Thymus (tissue), 11 donors: Measurements from ENCODE around the gene HNRNPR. TPM values are rescaled to one million over a fixed set of nuclear protein-coding genes. Genes with fewer than 3 reads are reported as not detected.
"Not testable (repeated sequence)": the region's sequence is repeated elsewhere in the genome, so short reads cannot be mapped to it uniquely, and the experiment has no call there.

Source experiments
- DNase-seq, 9 donors: peaks; one replicate each; pipeline ENCODE4 v3.0.0-alpha.2; 2013; ENCODE audit warnings: low spot score in 9 of 9, low read depth in 6 of 9, missing footprints in 1 of 9
- H3K27ac ChIP-seq, 2 donors: one replicate each; pipeline ENCODE4 v1.5.1; 2013; ENCODE audit warnings: control low read depth in 1 of 2, low read depth in 1 of 2, low read length in 1 of 2, mild to moderate bottlenecking in 1 of 2, moderate library complexity in 1 of 2
- H3K27me3 ChIP-seq, 2 donors: one replicate each; pipeline ENCODE4 v1.5.1; 2013; ENCODE audit warnings: low read length in 1 of 2; ENCODE audit not compliant: control insufficient read depth in 2 of 2, insufficient read depth in 1 of 2
- H3K36me3 ChIP-seq, 2 donors: one replicate each; pipeline ENCODE4 v1.5.1; 2013; ENCODE audit warnings: low read length in 1 of 2, mild to moderate bottlenecking in 1 of 2, moderate library complexity in 1 of 2; ENCODE audit not compliant: control insufficient read depth in 2 of 2, insufficient read depth in 2 of 2
- H3K4me1 ChIP-seq, 2 donors: one replicate each; pipeline ENCODE4 v1.5.1; 2013; ENCODE audit warnings: low read length in 2 of 2; ENCODE audit not compliant: control insufficient read depth in 2 of 2, insufficient read depth in 2 of 2
- H3K4me3 ChIP-seq, 2 donors: one replicate each; pipeline ENCODE4 v1.5.1; 2013; ENCODE audit warnings: low read length in 2 of 2, control low read depth in 1 of 2, mild to moderate bottlenecking in 1 of 2
- H3K9me3 ChIP-seq, 2 donors: one replicate each; pipeline ENCODE4 v1.5.1; 2013; ENCODE audit warnings: low read length in 1 of 2, mild to moderate bottlenecking in 1 of 2; ENCODE audit not compliant: control insufficient read depth in 2 of 2, insufficient read depth in 1 of 2
- WGBS: extraction: QIAGEN DNeasy Blood & Tissue Kit; methylation state at CpG from one replicate; pipeline ENCODE4 v1.1.7; 2013; 5-methylcytosine and 5-hydroxymethylcytosine counted together
- polyA plus RNA-seq: library from polyadenylated mRNA; stranded (reverse); fragments of 200-250 nt; gene quantifications from one replicate; pipeline ENCODE4 v1.2.3, GENCODE V29; 2013
- total RNA-seq: library from RNA; stranded (reverse); fragments of 120-200 nt; gene quantifications from one replicate; pipeline ENCODE4 v1.2.4, GENCODE V29; 2013
- donor health status: healthy.

The HNRNPR gene
- total and polyA plus RNA-seq, 2 donors, result 119 to 168 TPM

GRCh38 chr1:23383577-23384311, 39.7 kb upstream of the HNRNPR start:
- peak overlapping the region in 1 of 2 donors; percentile 31 for H3K27ac ChIP-seq
- H3K9me3 ChIP-seq, result no peaks in the 10 kb centered on the region
- no peaks in the 10 kb centered on the region for H3K27me3 ChIP-seq
- DNase-seq, result no peak
- peaks cover 0 to 7% of the 10 kb centered on the region in 2 donors for H3K4me1 ChIP-seq
- WGBS, result 87% methylated on average over 8 of the region's 8 CpGs
- H3K36me3 ChIP-seq, result no peaks in the 10 kb centered on the region
- H3K4me3 ChIP-seq, result no peak overlapping the region

- Histone ChIP-seq H3K4me1 (peaks cover 0 to 7% of the 10 kb centered on the region in 2 donors), H3K27me3 (no peaks in the 10 kb centered on the region), H3K9me3 (no peaks in the 10 kb centered on the region), H3K4me3 (no peak overlapping the region), H3K27ac (no peak overlapping the region), H3K36me3 (no peaks in the 10 kb centered on the region)
- no peak for DNase-seq
- WGBS, result 86% methylated on average over 5 of the region's 5 CpGs
These were observed 37.3 kb upstream of the HNRNPR start for GRCh38 chr1:23381233-23381885.

DNA sequence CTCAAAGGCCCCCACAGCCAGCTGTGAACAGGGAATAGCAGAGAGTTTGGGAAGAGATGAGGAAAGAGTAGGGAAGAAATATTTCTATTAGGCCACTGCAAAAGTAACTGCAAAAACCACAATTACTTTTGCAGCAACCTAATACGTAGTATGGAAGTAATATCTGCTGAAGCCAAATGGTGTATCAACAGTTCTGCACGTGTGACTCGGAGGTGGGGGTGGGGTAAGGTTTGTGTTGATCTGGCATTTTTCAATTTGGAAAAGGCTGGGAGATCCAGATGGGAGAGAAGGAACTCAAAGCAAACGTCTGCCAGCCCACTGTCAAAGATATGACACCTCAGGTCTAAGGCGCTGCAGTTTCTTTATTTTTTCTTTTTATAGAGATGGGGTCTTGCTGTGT, 36.6 kb upstream of the HNRNPR start:
- H3K4me3 ChIP-seq, result no peak overlapping the region
- H3K36me3 ChIP-seq, result no peaks in the 10 kb centered on the region
- H3K27me3 ChIP-seq, result no peaks in the 10 kb centered on the region
- peaks cover 0 to 7% of the 10 kb centered on the region in 2 donors for H3K4me1 ChIP-seq
- no peaks in the 10 kb centered on the region for H3K9me3 ChIP-seq
- WGBS, result 67% methylated on average over 5 of the region's 5 CpGs
- no peak overlapping the region for H3K27ac ChIP-seq
- no peak for DNase-seq

DNA sequence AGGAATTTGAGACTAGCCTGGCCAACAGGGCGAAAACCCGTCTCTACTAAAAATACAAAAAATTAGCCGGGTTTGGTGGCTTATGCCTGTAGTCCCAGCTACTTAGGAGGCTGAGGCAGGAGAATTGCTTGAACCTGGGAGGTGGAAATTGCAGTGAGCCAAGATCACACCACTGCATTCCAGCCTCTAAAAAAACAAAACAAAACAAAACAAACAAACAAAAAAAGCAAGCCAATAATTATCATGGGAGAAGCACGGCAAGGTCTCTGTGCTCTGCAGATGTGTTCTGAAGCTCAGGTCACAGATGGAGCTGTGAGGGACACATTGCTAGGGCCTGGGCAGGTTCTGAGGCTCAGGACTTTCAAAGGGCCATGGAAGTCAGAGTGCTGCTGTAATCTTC, 36.2 kb upstream of the HNRNPR start:
- not testable (repeated sequence) for H3K4me1 ChIP-seq, H3K9me3 ChIP-seq, H3K36me3 ChIP-seq, H3K27ac ChIP-seq, H3K27me3 ChIP-seq, DNase-seq, H3K4me3 ChIP-seq
- 84% methylated on average over 4 of the region's 4 CpGs for WGBS

DNA sequence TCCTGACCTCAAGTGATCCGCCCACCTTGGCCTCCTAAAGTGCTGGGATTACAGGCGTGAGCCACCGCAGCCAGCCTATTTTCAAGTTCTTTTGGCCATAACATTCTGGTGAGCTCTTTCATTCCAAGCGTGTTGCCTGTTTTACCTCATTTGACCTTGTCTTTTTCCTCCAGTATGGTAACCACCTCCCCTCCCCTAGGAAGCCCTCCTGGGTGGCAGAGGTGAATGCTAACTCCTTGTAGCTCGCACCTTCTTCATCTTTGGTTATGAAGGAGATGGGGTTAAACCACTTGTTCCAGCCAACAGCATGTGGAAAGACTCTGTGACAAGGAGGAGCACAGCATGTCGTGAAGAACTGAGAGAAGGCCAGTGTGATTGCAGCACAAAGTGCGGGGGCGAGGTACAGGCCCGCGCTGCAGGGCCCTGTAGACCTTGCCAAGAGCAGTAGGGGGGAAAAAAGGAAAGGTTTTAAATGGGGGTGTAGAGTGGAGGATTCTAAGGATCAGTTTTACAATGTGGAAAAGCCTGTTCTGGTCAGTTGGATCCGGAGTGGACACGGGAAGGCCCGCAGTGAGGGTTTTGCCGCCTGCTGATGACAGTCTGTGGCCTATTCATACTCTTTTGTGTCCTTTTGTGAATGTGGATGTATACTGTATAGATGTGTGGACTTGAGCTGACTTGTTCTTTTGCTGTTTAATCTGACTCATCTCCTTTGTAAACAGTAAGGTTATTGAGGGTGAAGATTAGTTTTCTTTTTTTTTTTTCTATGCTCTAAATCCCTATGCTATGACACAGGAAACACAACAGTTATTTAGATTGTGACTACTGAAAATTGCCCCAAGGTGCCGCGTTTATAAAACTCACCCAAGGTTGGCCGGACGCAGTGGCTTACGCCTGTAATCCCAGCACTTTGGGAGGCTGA, 33.1 kb upstream of the HNRNPR start:
- no peak for DNase-seq
- H3K4me1 ChIP-seq, result no peaks in the 10 kb centered on the region
- H3K9me3 ChIP-seq, result no peaks in the 10 kb centered on the region
- no peak overlapping the region for H3K4me3 ChIP-seq
- no peaks in the 10 kb centered on the region for H3K27me3 ChIP-seq
- peak overlapping the region in 1 of 2 donors; percentile 40 for H3K27ac ChIP-seq
- WGBS, result 95% methylated on average over 19 of the region's 19 CpGs
- no peaks in the 10 kb centered on the region for H3K36me3 ChIP-seq

DNA sequence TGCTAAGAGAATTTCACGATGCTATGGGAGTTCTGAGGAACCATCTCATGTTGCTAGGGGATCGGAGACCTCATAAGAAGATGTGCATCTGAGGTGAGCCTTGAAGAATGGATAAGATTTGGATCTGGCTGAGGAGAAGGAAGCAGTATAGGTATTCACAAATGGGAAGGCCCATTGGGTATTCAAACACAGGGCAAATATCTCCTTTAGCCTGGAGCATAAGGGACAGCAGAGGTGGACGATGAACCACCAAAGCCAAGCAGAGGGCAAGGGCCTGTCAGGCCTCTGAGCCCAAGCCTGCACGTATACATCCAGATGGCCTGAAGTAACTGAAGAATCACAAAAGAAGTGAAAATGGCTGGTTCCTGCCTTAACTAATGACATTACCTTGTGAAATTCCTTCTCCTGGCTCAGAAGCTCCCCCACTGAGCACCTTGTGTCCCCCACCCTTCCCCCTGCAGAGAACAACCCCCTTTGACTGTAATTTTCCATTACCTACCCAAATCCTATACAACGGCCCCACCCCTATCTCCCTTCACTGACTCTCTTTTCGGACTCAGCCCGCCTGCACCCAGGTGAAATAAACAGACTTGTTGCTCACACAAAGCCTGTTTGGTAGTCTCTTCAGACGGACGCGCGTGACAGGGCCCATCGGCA, 30.1 kb upstream of the HNRNPR start:
- H3K9me3 ChIP-seq, H3K27ac ChIP-seq, H3K36me3 ChIP-seq, H3K4me3 ChIP-seq, H3K27me3 ChIP-seq, DNase-seq: not testable (repeated sequence)
- H3K4me1 ChIP-seq, result peaks cover 6 to 22% of the 10 kb centered on the region in 2 donors
- 91% methylated on average over 12 of the region's 12 CpGs for WGBS

- Histone ChIP-seq H3K27ac (peak overlapping the region in 1 of 2 donors; percentile 68), H3K9me3 (peaks cover 0 to 2% of the 10 kb centered on the region in 2 donors), H3K4me1 (peaks cover 8 to 30% of the 10 kb centered on the region in 2 donors), H3K36me3 (no peaks in the 10 kb centered on the region), H3K27me3 (no peaks in the 10 kb centered on the region), H3K4me3 (no peak overlapping the region)
- WGBS, result 92% methylated on average over 13 of the region's 13 CpGs
- no peak for DNase-seq
These were observed 28.1 kb upstream of the HNRNPR start for GRCh38 chr1:23371987-23372880.
